HepG2 (cell line): ENCODE results near the gene RUVBL1. TPM values are rescaled to one million over a fixed set of nuclear protein-coding genes. Genes with fewer than 3 reads are reported as not detected.

ENCODE experiments used
- DNMT3B ChIP-seq: conservative IDR thresholded peaks from 2 replicates; pipeline ENCODE4 v1.6.1; 2016; ENCODE audit warnings: missing biosample characterization, control low read depth
- GTF3A ChIP-seq: sonication (generic); formaldehyde crosslinking; conservative IDR thresholded peaks from 2 replicates; pipeline ENCODE4 v1.4.0; 2020; ENCODE audit warnings: mild to moderate bottlenecking, missing genetic modification reagents
- HOXD1 ChIP-seq: sonication (generic); formaldehyde crosslinking; IDR thresholded peaks from 2 replicates; pipeline ENCODE4 v1.5.0; 2020; ENCODE audit warnings: missing genetic modification reagents
- JARID2 ChIP-seq: sonication (generic); formaldehyde crosslinking; IDR thresholded peaks from 2 replicates; pipeline ENCODE4 v1.8.1; 2023; ENCODE audit warnings: missing genetic modification reagents, inconsistent platforms; ENCODE audit not compliant: insufficient replicate concordance
- ZSCAN9 ChIP-seq: IDR thresholded peaks from 2 replicates; pipeline ENCODE4 v1.6.1; 2016; ENCODE audit warnings: borderline replicate concordance
- polyA plus RNA-seq, 8 experiments: library from polyadenylated mRNA; depleted of rRNA in 3 of 8; stranded (reverse) in 7 of 8; unstranded in 1 of 8; fragments of >200 nt; fragmentation: Illumina TruSeq in 4 of 8; extraction: Trizol in 4 of 8; gene quantifications; 2 replicates each; pipeline versions ENCODE4 v1.2.1 to v1.2.3, GENCODE V29; 2011 to 2016; ENCODE audit warnings: low read depth in 4 of 8, missing spikeins in 1 of 8, mixed read lengths in 1 of 8; ENCODE audit not compliant: insufficient read depth in 1 of 8
- total RNA-seq, 5 experiments: library from RNA; depleted of rRNA; stranded (reverse); fragments of >200 nt; fragmentation: Illumina TruSeq; extraction: Trizol; gene quantifications; 2 replicates each; pipeline ENCODE4 v1.2.3, GENCODE V29; 2016; ENCODE audit warnings: low read depth in 1 of 5
- TF ChIP-seq, protein P1 (sequence below): fragments of 450-650 bp; IDR thresholded peaks from 2 replicates; pipeline ENCODE4 v1.6.1; 2017; ENCODE audit warnings: mild to moderate bottlenecking
- TF ChIP-seq, protein P2 (sequence below): sonication (generic); formaldehyde crosslinking; IDR thresholded peaks from 2 replicates; pipeline ENCODE4 v1.4.0; 2020; ENCODE audit warnings: mild to moderate bottlenecking, low read depth, missing genetic modification reagents

RUVBL1 gene
- total and polyA plus RNA-seq, 2 of the 13 experiments (the other 11 are each of a cell fraction or from before 2014, with no cell fraction given): 32.7 to 86.3 TPM

DNA sequence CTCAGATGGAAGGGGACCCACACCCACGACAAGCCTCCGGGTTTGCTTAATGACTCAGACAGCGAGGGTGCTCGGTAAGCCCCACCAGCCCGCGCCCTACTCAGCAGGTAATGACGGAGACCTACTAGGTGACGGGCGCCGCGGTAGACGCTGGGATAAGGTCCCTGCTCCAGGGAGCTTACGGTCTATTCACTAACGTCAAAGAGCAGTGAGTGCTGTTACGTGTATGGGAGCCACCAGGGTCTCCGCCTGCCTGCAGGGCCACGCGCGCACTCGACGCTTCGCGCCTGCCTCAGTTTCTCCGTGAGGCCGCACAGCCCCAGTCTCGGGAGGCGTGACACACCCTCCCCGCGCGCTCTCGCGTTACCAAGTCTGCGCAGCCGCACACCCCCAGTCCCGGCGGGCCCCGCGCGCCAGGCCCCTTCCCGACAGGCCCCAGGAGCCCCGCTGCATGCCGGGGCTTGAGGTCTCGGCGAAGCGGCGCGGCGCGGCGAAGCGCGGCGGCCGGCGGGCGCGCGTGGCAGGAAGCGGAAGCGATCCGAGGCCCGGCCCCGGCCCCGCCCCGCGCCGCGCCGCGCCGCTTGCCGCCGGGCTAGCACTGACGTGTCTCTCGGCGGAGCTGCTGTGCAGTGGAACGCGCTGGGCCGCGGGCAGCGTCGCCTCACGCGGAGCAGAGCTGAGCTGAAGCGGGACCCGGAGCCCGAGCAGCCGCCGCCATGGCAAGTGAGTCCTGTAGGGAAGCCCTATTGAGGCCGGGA is 71.6 kb downstream of the RUVBL1 start, which contains the start of gene SEC61A1 (continued):
- TF ChIP-seq, protein P1, sequence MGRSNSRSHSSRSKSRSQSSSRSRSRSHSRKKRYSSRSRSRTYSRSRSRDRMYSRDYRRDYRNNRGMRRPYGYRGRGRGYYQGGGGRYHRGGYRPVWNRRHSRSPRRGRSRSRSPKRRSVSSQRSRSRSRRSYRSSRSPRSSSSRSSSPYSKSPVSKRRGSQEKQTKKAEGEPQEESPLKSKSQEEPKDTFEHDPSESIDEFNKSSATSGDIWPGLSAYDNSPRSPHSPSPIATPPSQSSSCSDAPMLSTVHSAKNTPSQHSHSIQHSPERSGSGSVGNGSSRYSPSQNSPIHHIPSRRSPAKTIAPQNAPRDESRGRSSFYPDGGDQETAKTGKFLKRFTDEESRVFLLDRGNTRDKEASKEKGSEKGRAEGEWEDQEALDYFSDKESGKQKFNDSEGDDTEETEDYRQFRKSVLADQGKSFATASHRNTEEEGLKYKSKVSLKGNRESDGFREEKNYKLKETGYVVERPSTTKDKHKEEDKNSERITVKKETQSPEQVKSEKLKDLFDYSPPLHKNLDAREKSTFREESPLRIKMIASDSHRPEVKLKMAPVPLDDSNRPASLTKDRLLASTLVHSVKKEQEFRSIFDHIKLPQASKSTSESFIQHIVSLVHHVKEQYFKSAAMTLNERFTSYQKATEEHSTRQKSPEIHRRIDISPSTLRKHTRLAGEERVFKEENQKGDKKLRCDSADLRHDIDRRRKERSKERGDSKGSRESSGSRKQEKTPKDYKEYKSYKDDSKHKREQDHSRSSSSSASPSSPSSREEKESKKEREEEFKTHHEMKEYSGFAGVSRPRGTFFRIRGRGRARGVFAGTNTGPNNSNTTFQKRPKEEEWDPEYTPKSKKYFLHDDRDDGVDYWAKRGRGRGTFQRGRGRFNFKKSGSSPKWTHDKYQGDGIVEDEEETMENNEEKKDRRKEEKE: no peak
- no peak; the same call in 1 of the 2 replicates for TF ChIP-seq ZSCAN9 (CRISPR knock-in tag)
- TF ChIP-seq, protein P2, sequence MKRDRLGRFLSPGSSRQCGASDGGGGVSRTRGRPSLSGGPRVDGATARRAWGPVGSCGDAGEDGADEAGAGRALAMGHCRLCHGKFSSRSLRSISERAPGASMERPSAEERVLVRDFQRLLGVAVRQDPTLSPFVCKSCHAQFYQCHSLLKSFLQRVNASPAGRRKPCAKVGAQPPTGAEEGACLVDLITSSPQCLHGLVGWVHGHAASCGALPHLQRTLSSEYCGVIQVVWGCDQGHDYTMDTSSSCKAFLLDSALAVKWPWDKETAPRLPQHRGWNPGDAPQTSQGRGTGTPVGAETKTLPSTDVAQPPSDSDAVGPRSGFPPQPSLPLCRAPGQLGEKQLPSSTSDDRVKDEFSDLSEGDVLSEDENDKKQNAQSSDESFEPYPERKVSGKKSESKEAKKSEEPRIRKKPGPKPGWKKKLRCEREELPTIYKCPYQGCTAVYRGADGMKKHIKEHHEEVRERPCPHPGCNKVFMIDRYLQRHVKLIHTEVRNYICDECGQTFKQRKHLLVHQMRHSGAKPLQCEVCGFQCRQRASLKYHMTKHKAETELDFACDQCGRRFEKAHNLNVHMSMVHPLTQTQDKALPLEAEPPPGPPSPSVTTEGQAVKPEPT (CRISPR knock-in tag): 0 out of 2 replicates have a peak, but pooled peaks have one; percentile 5
- TF ChIP-seq HOXD1 (CRISPR knock-in tag): no peak
- TF ChIP-seq DNMT3B (CRISPR knock-in tag): peak; percentile 46; the same call in 1 of the 2 replicates
- TF ChIP-seq GTF3A (CRISPR knock-in tag): no peak
- TF ChIP-seq JARID2 (CRISPR knock-in tag): peak; percentile 70
